GM18873 (cell line): Measurements from ENCODE around the gene THAP3.

ENCODE experiments used
- ATAC-seq: cut with Tn5 transposase; IDR thresholded peaks from one replicate; pipeline ENCODE4 v1.9.1; 2021; ENCODE audit warnings: mild to moderate bottlenecking, moderate library complexity, moderate number of reproducible peaks; ENCODE audit not compliant: unreplicated experiment, low FRiP score

The THAP3 gene

DNA sequence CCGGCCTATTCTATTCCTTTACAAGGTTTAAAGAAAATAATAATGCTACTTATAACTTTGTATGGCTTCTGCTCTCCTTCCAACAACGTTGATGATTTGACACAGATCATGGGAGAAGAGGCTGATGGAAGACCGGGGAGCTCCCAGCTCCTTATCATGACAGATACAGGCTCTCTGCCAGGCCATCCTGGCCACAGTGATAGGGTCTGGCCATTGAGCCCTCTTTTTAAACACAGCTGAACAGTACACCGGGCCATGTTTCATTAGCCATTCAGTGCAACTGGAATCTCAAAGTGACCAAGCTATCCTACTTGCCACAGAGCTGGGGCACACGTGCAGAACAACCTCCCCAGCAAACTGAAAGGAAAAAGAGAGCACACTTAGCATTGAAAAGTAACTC is 42.0 kb downstream of the THAP3 start:
- ATAC-seq = no peak

DNA sequence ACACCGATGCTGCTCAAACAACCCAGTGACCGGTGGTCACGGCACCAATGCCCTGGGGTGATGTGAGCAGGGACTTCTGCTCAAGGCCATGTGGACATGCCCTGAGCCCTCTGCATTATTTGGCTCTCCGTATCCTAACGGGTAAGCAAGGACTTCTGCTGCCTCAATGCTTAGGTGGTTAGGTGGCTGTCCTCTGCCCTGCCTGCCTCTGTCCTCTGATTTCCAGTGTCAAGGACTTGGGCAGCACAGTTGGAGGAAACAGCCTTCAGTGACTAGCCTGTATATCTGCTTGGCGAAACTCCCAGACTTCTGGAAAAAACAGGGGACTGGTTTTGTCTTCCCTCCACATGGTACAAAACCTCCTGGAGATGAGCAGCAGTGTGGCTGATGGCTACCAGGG is 42.5 kb downstream of the THAP3 start:
- no peak for ATAC-seq

DNA sequence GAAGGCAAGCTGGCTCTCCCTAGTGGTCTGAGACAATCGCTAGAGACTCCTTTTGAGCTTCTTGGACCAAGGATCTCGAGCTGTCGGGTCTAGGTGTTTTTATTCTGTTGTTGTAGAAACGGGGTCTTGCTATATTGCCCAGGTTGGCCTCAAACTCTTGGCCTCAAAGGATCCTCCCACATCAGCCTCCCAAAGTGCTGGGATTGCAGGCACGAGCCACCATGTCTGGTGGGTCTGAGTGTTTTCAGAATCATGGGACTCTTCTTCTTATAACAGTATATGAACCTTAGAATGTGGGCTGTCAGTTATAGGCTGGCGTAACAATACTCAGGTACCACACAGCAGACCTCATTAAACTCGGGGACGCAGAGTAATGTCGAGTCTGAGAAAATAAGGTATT is 43.8 kb downstream of the THAP3 start:
- no peak for ATAC-seq

DNA sequence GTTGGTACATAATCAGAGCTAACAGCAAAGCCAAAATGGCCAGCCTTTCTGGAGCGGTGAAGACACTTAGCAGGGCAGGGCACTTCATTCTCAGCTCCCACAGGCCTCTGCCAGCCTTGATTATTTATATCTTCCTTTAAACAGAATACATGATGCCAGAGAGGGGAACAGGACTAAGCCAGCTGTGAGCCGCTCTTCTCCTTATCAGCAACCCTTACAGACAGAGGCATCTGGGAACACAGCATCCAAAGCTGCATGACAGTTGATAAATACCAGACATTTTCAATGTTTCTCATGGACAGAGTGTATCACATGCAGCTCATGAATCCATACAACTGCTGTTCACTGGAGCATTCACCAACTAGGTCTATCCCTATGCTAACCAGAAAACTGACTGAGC is 47.9 kb downstream of the THAP3 start:
- ATAC-seq = no peak

DNA sequence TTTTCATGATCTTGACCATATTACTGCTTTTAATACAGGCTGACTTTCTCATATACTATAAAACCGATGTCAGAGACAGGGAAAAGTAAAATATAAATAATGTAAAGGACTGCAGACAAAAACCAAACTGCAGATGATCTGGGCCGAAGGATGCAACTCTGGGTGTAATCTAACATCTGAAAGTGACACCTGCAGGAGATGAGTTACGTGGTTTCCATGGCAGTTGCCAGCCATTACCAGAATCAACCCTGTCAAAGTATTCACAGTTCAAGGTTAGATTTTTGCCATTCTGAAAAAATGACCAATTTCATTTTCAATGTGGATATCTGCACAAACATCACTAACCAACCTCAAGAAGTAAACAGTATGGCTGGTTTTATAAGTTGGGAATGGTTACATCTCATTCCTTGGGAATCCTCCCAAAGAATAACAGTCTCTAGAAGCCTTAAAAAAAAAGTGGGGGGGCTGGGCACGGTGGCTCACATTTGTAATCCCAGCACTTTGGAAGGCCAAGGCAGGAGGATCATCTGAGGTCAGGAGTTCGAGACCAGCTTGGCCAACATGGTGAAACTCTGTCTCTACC is 49.2 kb downstream of the THAP3 start:
- no peak for ATAC-seq

DNA sequence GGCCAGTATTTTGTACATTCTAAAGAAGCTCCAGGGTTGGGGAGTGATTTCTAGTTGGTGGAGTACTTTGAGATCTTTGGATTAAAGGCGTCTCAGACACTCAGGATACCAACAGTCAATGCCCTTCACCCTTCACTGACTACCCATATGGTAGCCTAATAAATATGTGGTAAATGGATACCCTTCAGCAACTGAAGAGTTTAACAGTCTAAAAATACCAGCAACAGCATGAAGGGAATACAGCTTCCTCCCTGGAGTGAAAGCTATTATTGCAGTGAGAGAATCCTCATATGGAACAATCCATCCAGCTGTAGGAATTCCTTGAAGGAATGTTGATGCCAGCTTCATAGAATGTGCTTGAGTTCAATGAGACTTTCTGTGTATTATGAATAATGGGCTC is 50.1 kb downstream of the THAP3 start:
- ATAC-seq = no peak

DNA sequence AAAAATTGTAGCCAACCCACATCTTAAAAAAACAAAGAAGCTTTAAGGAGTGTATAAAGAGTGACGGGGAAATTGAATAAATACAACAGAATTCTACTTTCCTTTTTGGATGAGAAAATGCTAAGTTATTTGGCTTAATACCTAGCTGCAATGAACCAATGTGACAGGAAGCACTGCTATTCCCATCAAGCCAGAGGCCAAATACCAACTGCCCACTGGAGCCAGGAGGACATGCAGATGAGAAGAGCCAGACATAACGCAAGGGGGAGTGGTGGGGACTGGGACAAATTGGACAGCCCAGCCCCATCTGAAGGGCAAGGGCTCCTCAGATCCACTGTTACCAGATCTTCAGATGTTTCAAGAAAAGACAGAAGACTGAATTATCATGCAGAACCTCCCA is 51.3 kb downstream of the THAP3 start:
- ATAC-seq = no peak
